HepG2 (cell line): ENCODE data around the gene CALML6. TPM values are rescaled to one million over a fixed set of nuclear protein-coding genes. Genes with fewer than 3 reads are reported as not detected.
A peak's percentile ranks its signal among the peaks of the same experiment; 100 is the strongest.

Experiments used
- ATAC-seq: fragments of 200-7000 bp; cut with Tn5 transposase; 3 replicates; pipeline ENCODE4 v1.9.1; 2020; ENCODE audit warnings: mild to moderate bottlenecking, moderate library complexity
- BruUV-seq: library from RNA; stranded (reverse); fragments of 400-500 nt; replicated peaks from 2 replicates; lab custom pipeline; 2021; lab: Mats Ljungman, UMichigan
- CTCF ChIA-PET: fragments of 300-600 bp; formaldehyde crosslinking; extraction: SDS; loops from one replicate; lab custom pipeline; 2021; ENCODE audit warnings: low total read pairs, inconsistent platforms, low intra/inter-chr PET ratio; lab: Yijun Ruan, JAX
- POLR2A ChIA-PET: fragments of 350-600 bp; sonication (Branson Sonifier 250); formaldehyde crosslinking; loops from one replicate; lab custom pipeline; 2020; ENCODE audit warnings: antibody characterized with exemption, inconsistent platforms; lab: Yijun Ruan, JAX
- DNase-seq: peaks from one replicate; pipeline ENCODE4 v3.0.0-alpha.2; 2015; ENCODE audit warnings: low spot score
- FAIRE-seq: peaks from 3 replicates; lab custom pipeline; 2011; peaks lifted over from hg19 to GRCh38; lab: Jason Lieb, UNC
- H2AFZ ChIP-seq: one replicate; pipeline ENCODE4 v1.6.1; 2011; ENCODE audit warnings: low read length, inconsistent platforms
- H3K27ac ChIP-seq: fragments of 300-600 bp; 3 replicates; pipeline ENCODE4 v1.8.0; 2011; ENCODE audit warnings: mixed run types, mild to moderate bottlenecking, mixed read lengths, low read length, inconsistent platforms; ENCODE audit not compliant: insufficient read depth; ENCODE audit errors: extremely low read length
- H3K27me3 ChIP-seq, 2 experiments: fragments of 200-600 bp in 1 of 2; 2 replicates in 1 of 2; 3 replicates in 1 of 2; pipeline versions ENCODE4 v1.6.0 to v1.8.0; 2011; ENCODE audit warnings: low read length in 2 of 2, mild to moderate bottlenecking in 2 of 2, moderate library complexity in 2 of 2, inconsistent platforms in 1 of 2; ENCODE audit not compliant: insufficient read depth in 2 of 2, control insufficient read depth in 1 of 2
- H3K36me3 ChIP-seq, 2 experiments: fragments of 200-600 bp in 1 of 2; replicated peaks in 1 of 2; 2 replicates in 1 of 2; 3 replicates in 1 of 2; pipeline versions ENCODE4 v1.5.1 to v1.8.0; 2011; ENCODE audit warnings: low read length in 2 of 2, inconsistent platforms in 1 of 2; ENCODE audit not compliant: insufficient read depth in 2 of 2, control insufficient read depth in 1 of 2
- H3K4me1 ChIP-seq: 2 replicates; pipeline ENCODE4 v1.5.1; 2012; ENCODE audit warnings: low read length, inconsistent platforms; ENCODE audit not compliant: insufficient read depth
- H3K4me2 ChIP-seq: 2 replicates; pipeline ENCODE4 v1.6.0; 2011; ENCODE audit warnings: low read depth, low read length, inconsistent platforms
- H3K4me3 ChIP-seq, 3 experiments: fragments of 200-600 bp in 1 of 3; sonication (generic), shearing (Covaris generic) in 1 of 3; replicated peaks in 1 of 3; 2 replicates each; pipeline ENCODE4 v1.5.1; 2011 to 2016; ENCODE audit warnings: low read length in 3 of 3, inconsistent platforms in 2 of 3, low read depth in 2 of 3, mild to moderate bottlenecking in 2 of 3, control low read depth in 1 of 3, mixed read lengths in 1 of 3; ENCODE audit not compliant: insufficient read depth in 1 of 3
- H3K79me2 ChIP-seq: one replicate; pipeline ENCODE4 v1.6.1; 2011; ENCODE audit warnings: low read length, inconsistent platforms; ENCODE audit not compliant: insufficient read depth
- H3K9ac ChIP-seq: 2 replicates; pipeline ENCODE4 v1.6.0; 2011; ENCODE audit warnings: mild to moderate bottlenecking, low read depth, low read length, inconsistent platforms; ENCODE audit not compliant: insufficient read depth
- H3K9me3 ChIP-seq: 2 replicates; pipeline ENCODE4 v1.5.1; 2012; ENCODE audit warnings: mild to moderate bottlenecking, low read length
- H4K20me1 ChIP-seq: 2 replicates; pipeline ENCODE4 v1.6.0; 2011; ENCODE audit warnings: inconsistent platforms, mild to moderate bottlenecking, low read length, moderate library complexity; ENCODE audit not compliant: insufficient read depth
- TSC22D2 ChIP-seq: sonication (generic); formaldehyde crosslinking; IDR thresholded peaks from 2 replicates; pipeline ENCODE4 v1.5.1; 2020; ENCODE audit warnings: missing genetic modification reagents, mild to moderate bottlenecking, borderline replicate concordance
- U2AF1 ChIP-seq: fragments of 200-400 bp; formaldehyde crosslinking; optimal IDR thresholded peaks from 2 replicates; pipeline ENCODE3; 2017; ENCODE audit warnings: mild to moderate bottlenecking, low read depth, low read length
- ZMYM3 ChIP-seq: sonication (generic); formaldehyde crosslinking; IDR thresholded peaks from 2 replicates; pipeline ENCODE4 v1.5.1; 2020; ENCODE audit warnings: mild to moderate bottlenecking, missing genetic modification reagents
- ZSCAN20 ChIP-seq: sonication (generic); formaldehyde crosslinking; IDR thresholded peaks from 2 replicates; pipeline ENCODE4 v1.4.0; 2020; ENCODE audit warnings: missing genetic modification reagents, mild to moderate bottlenecking, borderline replicate concordance
- WGBS: methylation state at CpG from one replicate; pipeline ENCODE4 v1.1.6; 2017; ENCODE audit warnings: low lambda C conversion rate; 5-methylcytosine and 5-hydroxymethylcytosine counted together
- in situ Hi-C: cut with HindIII; loops from 2 replicates; pipeline ENCODE4 v1.10.0; 2017; ENCODE audit warnings: low pct_unique_long_range_greater_than_20kb; ENCODE audit not compliant: extremely low pct_ligation_motif_present
- intact Hi-C: fragments of 100-400 bp; cut with micrococcal nuclease; formaldehyde crosslinking; loops from one replicate; pipeline ENCODE4 v1.10.0; 2022; ENCODE audit not compliant: unreplicated experiment
- polyA plus RNA-seq, 8 experiments: library from polyadenylated mRNA; depleted of rRNA in 3 of 8; stranded (reverse) in 7 of 8; unstranded in 1 of 8; fragments of >200 nt; fragmentation: Illumina TruSeq in 4 of 8; extraction: Trizol in 4 of 8; gene quantifications; 2 replicates each; pipeline versions ENCODE4 v1.2.1 to v1.2.3, GENCODE V29; 2011 to 2016; ENCODE audit warnings: low read depth in 4 of 8, missing spikeins in 1 of 8, mixed read lengths in 1 of 8; ENCODE audit not compliant: insufficient read depth in 1 of 8
- total RNA-seq, 5 experiments: library from RNA; depleted of rRNA; stranded (reverse); fragments of >200 nt; fragmentation: Illumina TruSeq; extraction: Trizol; gene quantifications; 2 replicates each; pipeline ENCODE4 v1.2.3, GENCODE V29; 2016; ENCODE audit warnings: low read depth in 1 of 5
- TF ChIP-seq, protein P1 (sequence below): sonication (generic); formaldehyde crosslinking; IDR thresholded peaks from 2 replicates; pipeline ENCODE4 v1.5.0; 2020; ENCODE audit warnings: mild to moderate bottlenecking, missing genetic modification reagents
- TF ChIP-seq, protein P2 (sequence below): sonication (generic); formaldehyde crosslinking; IDR thresholded peaks from 2 replicates; pipeline ENCODE4 v1.5.0; 2020; ENCODE audit warnings: missing genetic modification reagents

Gene CALML6
- total and polyA plus RNA-seq, 2 of the 13 experiments (the other 11 are each of a cell fraction or from before 2014, with no cell fraction given), result 0.11 to 0.12 TPM

DNA sequence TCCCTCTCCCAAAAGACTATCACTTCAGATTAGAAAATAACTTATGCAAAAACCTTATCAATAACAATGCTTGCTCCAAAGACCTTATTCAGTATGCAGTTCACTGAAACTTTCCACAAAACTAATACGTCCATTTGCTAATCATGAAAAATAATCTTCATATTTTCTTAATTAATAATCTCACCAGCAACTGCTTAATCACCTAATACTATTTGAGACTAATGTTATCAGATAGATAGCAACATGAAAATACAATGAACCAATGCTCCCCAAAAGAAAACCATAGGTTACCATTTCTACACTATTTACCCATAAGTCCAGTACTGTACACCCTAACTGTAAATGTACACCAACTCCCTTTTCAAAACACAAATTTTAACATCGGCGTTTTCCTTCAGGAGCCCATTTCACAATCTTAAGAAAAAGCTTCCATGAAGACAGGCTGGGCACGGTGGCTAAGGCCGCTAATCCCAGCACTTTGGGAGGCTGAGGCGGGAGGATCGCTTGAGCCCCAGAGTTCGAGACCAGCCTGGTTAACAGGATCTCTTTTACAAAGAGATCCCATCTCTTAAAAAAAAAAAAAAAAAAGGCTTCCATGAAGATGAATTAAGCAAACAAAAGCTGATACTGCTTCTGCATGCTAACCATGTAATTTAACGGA, 25.8 kb upstream of the CALML6 start:
- Histone ChIP-seq H3K79me2 (peaks cover 63% of the 10 kb centered on the region), H3K9me3 (no peaks in the 10 kb centered on the region), H3K9ac (peak overlapping the region; percentile 93), H3K4me1 (peaks cover 65% of the 10 kb centered on the region), H4K20me1 (peaks cover 48% of the 10 kb centered on the region), H3K4me2 (peak overlapping the region; percentile 76), H2AFZ (no peak overlapping the region), H3K36me3 (no peaks in the 10 kb centered on the region), H3K27me3 (no peaks in the 10 kb centered on the region; a peak in 1 of 5 replicates), H3K27ac (peak overlapping the region; percentile 87), H3K4me3 (peak overlapping the region; percentile 85 to 99 (median 90))
- intact Hi-C loops (no loop called here), in situ Hi-C loops (no loop called here)
- DNase-seq, result no peak
- CTCF ChIA-PET, result no interaction called here
- WGBS, result 8% methylated on average over 9 of the region's 9 CpGs
- POLR2A ChIA-PET, result interaction anchor here (0.7 kb wide), 1 partner anchor 825 kb away, joined by 4 read pairs; no protein-coding TSS in a partner anchor
- TF ChIP-seq TSC22D2 (no peak), ZMYM3 (CRISPR knock-in tag) (0 out of 2 replicates have a peak, but pooled peaks have one; percentile 11), U2AF1 (no peak), ZSCAN20 (no peak)
- TF ChIP-seq, protein P1, sequence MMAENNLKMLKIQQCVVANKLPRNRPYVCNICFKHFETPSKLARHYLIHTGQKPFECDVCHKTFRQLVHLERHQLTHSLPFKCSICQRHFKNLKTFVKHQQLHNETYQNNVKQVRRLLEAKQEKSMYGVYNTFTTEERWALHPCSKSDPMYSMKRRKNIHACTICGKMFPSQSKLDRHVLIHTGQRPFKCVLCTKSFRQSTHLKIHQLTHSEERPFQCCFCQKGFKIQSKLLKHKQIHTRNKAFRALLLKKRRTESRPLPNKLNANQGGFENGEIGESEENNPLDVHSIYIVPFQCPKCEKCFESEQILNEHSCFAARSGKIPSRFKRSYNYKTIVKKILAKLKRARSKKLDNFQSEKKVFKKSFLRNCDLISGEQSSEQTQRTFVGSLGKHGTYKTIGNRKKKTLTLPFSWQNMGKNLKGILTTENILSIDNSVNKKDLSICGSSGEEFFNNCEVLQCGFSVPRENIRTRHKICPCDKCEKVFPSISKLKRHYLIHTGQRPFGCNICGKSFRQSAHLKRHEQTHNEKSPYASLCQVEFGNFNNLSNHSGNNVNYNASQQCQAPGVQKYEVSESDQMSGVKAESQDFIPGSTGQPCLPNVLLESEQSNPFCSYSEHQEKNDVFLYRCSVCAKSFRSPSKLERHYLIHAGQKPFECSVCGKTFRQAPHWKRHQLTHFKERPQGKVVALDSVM (CRISPR knock-in tag), result peak; percentile 90
- TF ChIP-seq, protein P2, sequence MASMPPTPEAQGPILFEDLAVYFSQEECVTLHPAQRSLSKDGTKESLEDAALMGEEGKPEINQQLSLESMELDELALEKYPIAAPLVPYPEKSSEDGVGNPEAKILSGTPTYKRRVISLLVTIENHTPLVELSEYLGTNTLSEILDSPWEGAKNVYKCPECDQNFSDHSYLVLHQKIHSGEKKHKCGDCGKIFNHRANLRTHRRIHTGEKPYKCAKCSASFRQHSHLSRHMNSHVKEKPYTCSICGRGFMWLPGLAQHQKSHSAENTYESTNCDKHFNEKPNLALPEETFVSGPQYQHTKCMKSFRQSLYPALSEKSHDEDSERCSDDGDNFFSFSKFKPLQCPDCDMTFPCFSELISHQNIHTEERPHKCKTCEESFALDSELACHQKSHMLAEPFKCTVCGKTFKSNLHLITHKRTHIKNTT (CRISPR knock-in tag), result no peak
- BruUV-seq, result TSS peak; percentile 58
- no peak for ATAC-seq
- no peak for FAIRE-seq
